Spleen (tissue), 11 donors: ENCODE results near the gene HOXA13. TPM values are rescaled to one million over a fixed set of nuclear protein-coding genes. Genes with fewer than 3 reads are reported as not detected.

Experiments used
- DNase-seq: peaks from one replicate; pipeline ENCODE4 v3.0.0-alpha.2; 2020
- H3K27ac ChIP-seq, 8 donors: fragments of 200-600 bp; sonication (generic) in 7 of 8; 1 replicate in 4 of 8; 2 replicates in 4 of 8; pipeline versions ENCODE4 v1.5.0 to v1.8.0; 2016 to 2021; ENCODE audit warnings: inconsistent platforms in 4 of 8, mild to moderate bottlenecking in 4 of 8, moderate library complexity in 1 of 8
- H3K27me3 ChIP-seq, 7 donors: fragments of 200-600 bp; sonication (generic) in 6 of 7; replicated peaks in 1 of 7; 1 replicate in 4 of 7; 2 replicates in 3 of 7; pipeline versions ENCODE4 v1.5.0 to v1.8.0; 2016 to 2021; ENCODE audit warnings: inconsistent platforms in 3 of 7, mild to moderate bottlenecking in 1 of 7
- H3K36me3 ChIP-seq, 6 donors: fragments of 200-600 bp; sonication (generic) in 5 of 6; 1 replicate in 4 of 6; 2 replicates in 2 of 6; pipeline versions ENCODE4 v1.5.0 to v1.8.0; 2016 to 2021; ENCODE audit warnings: inconsistent platforms in 2 of 6
- H3K4me1 ChIP-seq, 6 donors: fragments of 200-600 bp; sonication (generic) in 5 of 6; 1 replicate in 3 of 6; 2 replicates in 3 of 6; pipeline versions ENCODE4 v1.5.0 to v1.8.0; 2016 to 2021; ENCODE audit warnings: inconsistent platforms in 3 of 6
- H3K4me3 ChIP-seq, 8 donors: fragments of 200-600 bp; sonication (generic) in 7 of 8; 1 replicate in 4 of 8; 2 replicates in 4 of 8; pipeline versions ENCODE4 v1.5.0 to v1.8.0; 2016 to 2021; ENCODE audit warnings: inconsistent platforms in 4 of 8, mild to moderate bottlenecking in 4 of 8, moderate library complexity in 2 of 8
- H3K9me3 ChIP-seq, 8 donors: fragments of 200-600 bp; sonication (generic) in 7 of 8; 1 replicate in 4 of 8; 2 replicates in 4 of 8; pipeline versions ENCODE4 v1.5.0 to v1.8.0; 2016 to 2021; ENCODE audit warnings: inconsistent platforms in 4 of 8
- CTCF ChIP-seq, 11 experiments: fragments of 200-600 bp in 7 of 11; fragments of 450-650 bp in 4 of 11; sonication (generic) in 4 of 11; IDR thresholded peaks in 8 of 11; conservative IDR thresholded peaks in 3 of 11; 1 replicate in 7 of 11; 2 replicates in 4 of 11; pipeline versions ENCODE4 v1.4.0 to v1.8.0; 2016 to 2021; ENCODE audit warnings: antibody characterized with exemption in 11 of 11, inconsistent platforms in 4 of 11, mild to moderate bottlenecking in 1 of 11
- POLR2A ChIP-seq, 3 donors: fragments of 450-650 bp; IDR thresholded peaks; one replicate each; pipeline ENCODE4 v1.5.1; 2017; ENCODE audit warnings: antibody characterized with exemption in 3 of 3, mild to moderate bottlenecking in 1 of 3
- POLR2AphosphoS5 ChIP-seq, 3 donors: sonication (generic); formaldehyde crosslinking; IDR thresholded peaks; one replicate each; pipeline ENCODE4 v1.5.1; 2017; ENCODE audit warnings: antibody characterized with exemption in 3 of 3
- WGBS, 5 donors: extraction: QIAGEN DNeasy Blood & Tissue Kit in 3 of 5; methylation state at CpG; one replicate each; pipeline versions ENCODE4 v1.1.5 to v1.1.7; 2013 to 2018; 5-methylcytosine and 5-hydroxymethylcytosine counted together
- intact Hi-C: fragments of 100-400 bp; cut with DNase I; formaldehyde crosslinking; loops from one replicate; pipeline ENCODE4 v1.15.0; 2023; ENCODE audit warnings: low total_unique reads
- polyA plus RNA-seq, 3 donors: library from polyadenylated mRNA; stranded (reverse); fragments of 200-250 nt; gene quantifications; one replicate each; pipeline ENCODE4 v1.2.1, GENCODE V29; 2013
- total RNA-seq, 7 donors: library from RNA; depleted of rRNA in 3 of 7; stranded (reverse); fragments of >200 nt in 3 of 7; fragmentation: NEBNext Ultra II Directional in 4 of 7; extraction: Animal tissue kit (Norgen Biotek cat#: 25700) in 4 of 7; gene quantifications; one replicate each; pipeline versions ENCODE4 v1.1.0 to v1.2.1, GENCODE V29; 2016 to 2021
- donor health status: healthy with polysubstance abuse.
- donor health status: DM: no; HTN: no; CAD: no; lungs with moderate emphysema.
- donor health status: DM: no; HTN: no; CAD: no.
- donor health status: Bipolar disorder and iron deficiency.
- donor health status: healthy.
- donor health status: DM: no; HTN: no; CAD: no.
- donor health status: DM: yes; HTN: yes; CAD: no.

The HOXA13 gene
- total and polyA plus RNA-seq, 10 donors, result not detected

DNA sequence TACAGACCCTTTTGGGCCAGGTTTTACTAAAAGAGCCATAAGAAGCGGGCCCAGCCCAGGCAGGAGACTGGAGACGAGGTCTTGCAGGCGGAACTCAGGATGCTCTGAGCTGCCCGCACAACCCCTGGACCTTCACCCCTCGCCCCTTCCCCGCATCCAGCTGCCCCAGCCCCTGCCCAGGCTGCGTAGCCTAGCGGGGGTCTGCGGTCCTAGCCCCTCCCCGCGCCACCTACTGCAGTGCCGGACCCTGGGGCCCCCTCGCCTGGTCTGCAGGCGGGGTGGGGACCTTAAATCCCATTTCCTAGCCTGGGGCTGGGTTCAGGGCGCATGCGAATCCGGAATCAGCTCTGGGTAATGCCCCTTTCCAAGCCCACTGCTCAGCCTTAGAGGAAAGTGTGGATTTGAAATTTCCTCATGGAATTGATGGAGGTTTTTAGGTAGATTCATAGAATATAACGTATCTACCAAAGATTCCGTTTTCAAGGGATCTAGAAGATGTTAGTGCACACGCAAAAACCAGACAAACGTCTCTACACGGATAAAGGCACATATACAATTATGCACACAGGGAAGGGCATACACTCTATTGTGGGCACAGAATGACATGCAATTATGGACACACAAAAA is 47.0 kb downstream of the HOXA13 start:
- no peaks in the 10 kb centered on the region for H3K36me3 ChIP-seq
- H3K4me1 ChIP-seq, result peaks cover 21 to 90% (median 73%) of the 10 kb centered on the region in 6 donors
- H3K27me3 ChIP-seq, result peaks cover 26 to 100% (median 98%) of the 10 kb centered on the region in 7 donors
- peak overlapping the region in 3 of 8 donors; percentile 8 to 68 (median 43) for H3K4me3 ChIP-seq
- H3K27ac ChIP-seq, result peak overlapping the region in 5 of 8 donors; percentile 30 to 69 (median 60)
- peak; percentile 59 for DNase-seq
- H3K9me3 ChIP-seq, result peaks cover 0 to 4% (median 0%) of the 10 kb centered on the region in 8 donors
- WGBS, 5 donors, result 25 to 42% (median 32%) methylated on average over 11 to 22 of the region's 22 CpGs
- TF ChIP-seq CTCF (IDR thresholded peaks at IDR 0.05 in 8 of 11, conservative IDR thresholded peaks at IDR 0.05 in 3 of 11) (no peak), POLR2AphosphoS5 (IDR thresholded peaks at IDR 0.05) (no peak), POLR2A (IDR thresholded peaks at IDR 0.05) (no peak)
- intact Hi-C loops, result no loop called here

DNA sequence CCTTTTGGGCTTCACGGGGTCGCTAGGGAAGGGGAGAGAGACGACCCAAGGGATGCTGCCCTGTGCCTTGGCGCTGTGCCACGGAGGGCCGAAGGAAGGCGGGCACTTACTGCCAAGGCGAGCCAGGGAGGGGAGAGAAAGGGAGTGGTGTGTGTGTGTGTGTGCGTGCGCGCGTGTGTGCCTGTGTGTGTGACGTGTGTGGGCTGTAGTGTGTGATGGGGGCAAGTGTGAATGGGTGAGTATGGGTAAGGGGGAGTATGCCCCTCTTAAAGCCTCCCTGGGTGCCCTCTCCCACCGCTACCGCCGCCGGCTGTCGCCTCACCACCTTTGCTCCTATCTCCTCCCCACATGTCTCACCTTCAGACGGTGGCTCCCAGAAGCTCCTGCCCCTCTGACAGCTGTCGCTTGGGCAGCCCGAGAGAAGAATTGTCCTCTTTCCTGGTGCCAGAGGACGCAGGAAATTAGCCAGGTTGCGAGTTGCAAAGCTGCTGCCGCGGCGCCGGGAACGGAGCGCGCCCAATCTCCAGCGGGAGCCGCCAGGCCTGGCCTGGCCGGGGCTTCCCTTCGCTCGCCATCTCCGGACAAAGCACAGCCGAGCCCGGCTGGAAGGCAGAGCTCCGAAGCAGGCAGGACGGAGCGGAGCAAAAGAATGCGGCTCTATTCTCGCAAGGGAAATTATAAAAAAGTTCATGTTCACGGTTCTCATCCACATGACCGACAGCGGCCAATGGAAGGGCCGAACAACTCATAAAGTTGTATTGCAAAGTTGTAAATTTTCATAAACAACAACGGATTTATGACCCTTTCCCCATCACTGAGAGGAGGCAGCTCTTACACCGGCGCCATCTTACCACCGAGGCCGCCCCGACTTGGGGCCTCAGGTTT is 47.7 kb downstream of the HOXA13 start, which contains the start of gene HOXA3:
Gene HOXA3, minus strand, starts transcription at position 653 of the 885 bp plus-strand sequence. CDS start 41,943 bp downstream, outside the sequence.
- peak within 1 kb of the TSS in 7 of 8 donors; percentile 28 to 68 (median 43) for H3K4me3 ChIP-seq
- intact Hi-C loops, result no loop called here
- WGBS, 5 donors, result 3 to 8% (median 6%) methylated on average over 48 to 53 of the region's 53 CpGs
- H3K4me1 ChIP-seq, result peaks cover 27 to 90% (median 76%) of the 10 kb centered on the region in 6 donors
- H3K27me3 ChIP-seq, result peaks cover 26 to 100% (median 98%) of the 10 kb centered on the region in 7 donors
- no peaks in the 10 kb centered on the region for H3K36me3 ChIP-seq
- TF ChIP-seq CTCF (IDR thresholded peaks at IDR 0.05 in 8 of 11, conservative IDR thresholded peaks at IDR 0.05 in 3 of 11) (no peak), POLR2AphosphoS5 (IDR thresholded peaks at IDR 0.05) (peak; percentile 30 to 54 (median 42)), POLR2A (IDR thresholded peaks at IDR 0.05) (no peak)
- H3K27ac ChIP-seq, result peak within 1 kb of the TSS in 7 of 8 donors; percentile 30 to 69 (median 60)
- DNase-seq, result peak; percentile 76
- H3K9me3 ChIP-seq, result peaks cover 0 to 4% (median 0%) of the 10 kb centered on the region in 8 donors

GRCh38 chr7:27151341-27151930 is 48.5 kb downstream of the HOXA13 start:
- peak; percentile 79 for DNase-seq
- TF ChIP-seq POLR2A (IDR thresholded peaks at IDR 0.05) (no peak), CTCF (IDR thresholded peaks at IDR 0.05 in 8 of 11, conservative IDR thresholded peaks at IDR 0.05 in 3 of 11) (no peak), POLR2AphosphoS5 (IDR thresholded peaks at IDR 0.05) (no peak)
- peaks cover 26 to 100% (median 98%) of the 10 kb centered on the region in 7 donors for H3K27me3 ChIP-seq
- intact Hi-C loops, result no loop called here
- H3K9me3 ChIP-seq, result peaks cover 0 to 4% (median 0%) of the 10 kb centered on the region in 8 donors
- peak overlapping the region in 7 of 8 donors; percentile 30 to 69 (median 60) for H3K27ac ChIP-seq
- 1 to 6% (median 3%) methylated on average over 27 of the region's 27 CpGs for WGBS, 5 donors
- no peaks in the 10 kb centered on the region for H3K36me3 ChIP-seq
- H3K4me1 ChIP-seq, result peaks cover 27 to 84% (median 72%) of the 10 kb centered on the region in 6 donors
- peak overlapping the region; percentile 0 to 68 (median 40) for H3K4me3 ChIP-seq
